SK-N-SH treated with all-trans-retinoic acid at 6 μM for 48 hours (cell line): Measurements from ENCODE around the gene COL25A1.

ENCODE experiments used
- ATAC-seq: fragments of 200-7000 bp; cut with Tn5 transposase; 3 replicates; pipeline ENCODE4 v1.9.1; 2020; ENCODE audit warnings: mild to moderate bottlenecking, moderate library complexity
- ARNTL ChIP-seq: fragments of 450-650 bp; formaldehyde crosslinking; IDR thresholded peaks from 2 replicates; pipeline ENCODE4 v1.5.0; 2020; ENCODE audit warnings: low read depth, mild to moderate bottlenecking, moderate library complexity, borderline replicate concordance
- BACH2 ChIP-seq: fragments of 250-450 bp; sonication (Bioruptor Pico); IDR thresholded peaks from 2 replicates; pipeline ENCODE4 v1.9.0; 2021; ENCODE audit warnings: mild to moderate bottlenecking, borderline replicate concordance
- CREB5 ChIP-seq: fragments of 250-450 bp; sonication (Bioruptor Pico); IDR thresholded peaks from 2 replicates; pipeline ENCODE4 v1.5.1; 2020; ENCODE audit warnings: low read depth, mild to moderate bottlenecking, moderate library complexity
- CSDC2 ChIP-seq: fragments of 250-450 bp; sonication (Bioruptor Pico); IDR thresholded peaks from 2 replicates; pipeline ENCODE4 v1.5.0; 2020; ENCODE audit warnings: mild to moderate bottlenecking, moderate library complexity
- ESRRG ChIP-seq: fragments of 250-450 bp; sonication (Bioruptor Pico); IDR thresholded peaks from 2 replicates; pipeline ENCODE4 v1.6.1; 2021; ENCODE audit warnings: mild to moderate bottlenecking
- GLIS3 ChIP-seq: fragments of 250-450 bp; sonication (Bioruptor Pico); IDR thresholded peaks from 2 replicates; pipeline ENCODE4 v1.5.0; 2020; ENCODE audit warnings: mild to moderate bottlenecking, moderate library complexity
- ISL1 ChIP-seq: fragments of 250-450 bp; sonication (Bioruptor Pico); IDR thresholded peaks from 2 replicates; pipeline ENCODE4 v2.1.2; 2022; ENCODE audit warnings: mild to moderate bottlenecking, moderate library complexity
- OSR1 ChIP-seq: fragments of 250-450 bp; sonication (Bioruptor Pico); IDR thresholded peaks from 2 replicates; pipeline ENCODE4 v1.8.0; 2022; ENCODE audit warnings: moderate library complexity, mild to moderate bottlenecking, inconsistent platforms
- PATZ1 ChIP-seq: fragments of 250-450 bp; sonication (Bioruptor Pico); IDR thresholded peaks from 2 replicates; pipeline ENCODE4 v1.8.0; 2020; ENCODE audit warnings: mild to moderate bottlenecking, moderate library complexity, borderline replicate concordance
- POU6F1 ChIP-seq: fragments of 250-450 bp; sonication (Bioruptor Pico); IDR thresholded peaks from 2 replicates; pipeline ENCODE4 v1.8.0; 2021; ENCODE audit warnings: low read depth, mild to moderate bottlenecking, moderate library complexity, borderline replicate concordance
- PPARA ChIP-seq: fragments of 250-450 bp; sonication (Bioruptor Pico); IDR thresholded peaks from 2 replicates; pipeline ENCODE4 v1.5.0; 2020; ENCODE audit warnings: mild to moderate bottlenecking, borderline replicate concordance
- RARB ChIP-seq: fragments of 250-450 bp; sonication (Bioruptor Pico); IDR thresholded peaks from 2 replicates; pipeline ENCODE4 v1.8.0; 2021; ENCODE audit warnings: mild to moderate bottlenecking, moderate library complexity
- SNAI2 ChIP-seq: fragments of 250-450 bp; sonication (Bioruptor Pico); IDR thresholded peaks from 2 replicates; pipeline ENCODE4 v1.5.0; 2020; ENCODE audit warnings: mild to moderate bottlenecking, moderate library complexity
- TCF4 ChIP-seq: fragments of 250-450 bp; sonication (Bioruptor Pico); IDR thresholded peaks from 2 replicates; pipeline ENCODE4 v1.8.0; 2021; ENCODE audit warnings: mild to moderate bottlenecking, moderate library complexity, borderline replicate concordance
- TSHZ2 ChIP-seq: fragments of 250-450 bp; sonication (Bioruptor Pico); IDR thresholded peaks from 2 replicates; pipeline ENCODE4 v1.5.0; 2020; ENCODE audit warnings: mild to moderate bottlenecking, moderate library complexity
- ZC3H10 ChIP-seq: fragments of 250-450 bp; sonication (Bioruptor Pico); IDR thresholded peaks from 2 replicates; pipeline ENCODE4 v1.5.1; 2021; ENCODE audit warnings: mild to moderate bottlenecking, moderate library complexity
- ZFP3 ChIP-seq: fragments of 250-450 bp; sonication (Bioruptor Pico); IDR thresholded peaks from 2 replicates; pipeline ENCODE4 v1.5.0; 2020; ENCODE audit warnings: mild to moderate bottlenecking, moderate library complexity
- ZFP30 ChIP-seq: fragments of 450-650 bp; formaldehyde crosslinking; IDR thresholded peaks from 2 replicates; pipeline ENCODE4 v1.5.0; 2022; ENCODE audit warnings: mild to moderate bottlenecking, moderate library complexity
- ZNF565 ChIP-seq: fragments of 450-650 bp; formaldehyde crosslinking; conservative IDR thresholded peaks from 2 replicates; pipeline ENCODE4 v1.5.0; 2020; ENCODE audit warnings: low read depth, mild to moderate bottlenecking, moderate library complexity
- ZNF70 ChIP-seq: fragments of 450-650 bp; formaldehyde crosslinking; IDR thresholded peaks from 2 replicates; pipeline ENCODE4 v1.5.0; 2020; ENCODE audit warnings: mild to moderate bottlenecking, moderate library complexity
- ZNF8 ChIP-seq: fragments of 450-650 bp; formaldehyde crosslinking; IDR thresholded peaks from 2 replicates; pipeline ENCODE4 v1.5.0; 2020; ENCODE audit warnings: mild to moderate bottlenecking, moderate library complexity
- TF ChIP-seq, protein P1 (sequence below): fragments of 250-450 bp; sonication (Bioruptor Pico); IDR thresholded peaks from 2 replicates; pipeline ENCODE4 v1.5.1; 2021; ENCODE audit warnings: mild to moderate bottlenecking, moderate library complexity

The COL25A1 gene

GRCh38 chr4:109118635-109119034, 183.8 kb downstream of the COL25A1 start (continued):
- TF ChIP-seq RARB (no peak), ISL1 (no peak), SNAI2 (CRISPR knock-in tag) (no peak), CSDC2 (CRISPR knock-in tag) (no peak), ZNF8 (CRISPR knock-in tag) (no peak)

DNA sequence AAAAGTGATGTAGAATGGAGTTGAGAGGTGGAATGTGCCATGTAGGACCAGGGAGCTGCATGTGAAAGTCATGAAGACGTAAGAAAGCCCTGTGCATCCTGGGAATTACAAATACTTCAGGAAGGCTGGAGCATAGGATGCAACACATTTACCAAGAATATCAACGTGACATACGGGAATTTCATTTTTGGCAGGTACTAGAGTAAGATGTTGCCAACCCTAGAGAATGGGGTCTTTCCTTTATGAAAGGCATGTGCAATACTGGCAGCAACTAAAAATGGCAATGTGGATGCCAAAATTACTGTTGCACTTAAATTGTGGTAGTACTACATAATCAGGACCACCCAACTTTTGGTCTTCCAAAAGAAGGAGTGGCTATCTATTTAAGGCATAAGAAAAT, 188.0 kb downstream of the COL25A1 start:
- ATAC-seq: no peak
- TF ChIP-seq TSHZ2 (CRISPR knock-in tag): no peak
- TF ChIP-seq ESRRG (CRISPR knock-in tag): no peak
- TF ChIP-seq BACH2: no peak
- no peak for TF ChIP-seq ZFP3 (CRISPR knock-in tag)
- no peak for TF ChIP-seq TCF4
- no peak for TF ChIP-seq ZNF565 (CRISPR knock-in tag)
- TF ChIP-seq ZNF70 (CRISPR knock-in tag): no peak
- no peak for TF ChIP-seq POU6F1 (CRISPR knock-in tag)
- no peak for TF ChIP-seq OSR1 (CRISPR knock-in tag)

DNA sequence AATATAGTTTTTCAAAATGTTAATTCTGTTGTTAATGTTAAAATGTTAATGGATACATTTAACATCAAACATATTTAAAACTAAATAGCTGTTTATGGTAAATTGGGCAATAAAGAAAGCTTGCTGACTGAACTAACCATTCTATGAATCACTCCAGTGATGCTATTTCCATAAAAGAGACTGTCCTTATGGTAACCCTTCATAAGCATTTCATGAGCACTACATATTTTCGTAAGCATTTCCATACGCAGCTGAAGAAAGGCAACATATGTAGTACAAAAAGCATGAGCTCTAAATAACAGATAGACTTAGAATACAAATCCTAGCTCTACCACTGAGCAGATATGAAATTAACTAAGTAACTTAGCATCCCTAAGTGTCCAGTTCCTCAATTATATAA, 188.9 kb downstream of the COL25A1 start:
- no peak for ATAC-seq
- TF ChIP-seq, protein P1, sequence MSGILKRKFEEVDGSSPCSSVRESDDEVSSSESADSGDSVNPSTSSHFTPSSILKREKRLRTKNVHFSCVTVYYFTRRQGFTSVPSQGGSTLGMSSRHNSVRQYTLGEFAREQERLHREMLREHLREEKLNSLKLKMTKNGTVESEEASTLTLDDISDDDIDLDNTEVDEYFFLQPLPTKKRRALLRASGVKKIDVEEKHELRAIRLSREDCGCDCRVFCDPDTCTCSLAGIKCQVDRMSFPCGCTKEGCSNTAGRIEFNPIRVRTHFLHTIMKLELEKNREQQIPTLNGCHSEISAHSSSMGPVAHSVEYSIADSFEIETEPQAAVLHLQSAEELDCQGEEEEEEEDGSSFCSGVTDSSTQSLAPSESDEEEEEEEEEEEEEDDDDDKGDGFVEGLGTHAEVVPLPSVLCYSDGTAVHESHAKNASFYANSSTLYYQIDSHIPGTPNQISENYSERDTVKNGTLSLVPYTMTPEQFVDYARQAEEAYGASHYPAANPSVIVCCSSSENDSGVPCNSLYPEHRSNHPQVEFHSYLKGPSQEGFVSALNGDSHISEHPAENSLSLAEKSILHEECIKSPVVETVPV (CRISPR knock-in tag): no peak
- no peak for TF ChIP-seq BACH2
- TF ChIP-seq ZC3H10 (CRISPR knock-in tag): no peak
- TF ChIP-seq PPARA (CRISPR knock-in tag): no peak
- no peak for TF ChIP-seq ARNTL (CRISPR knock-in tag)
- no peak for TF ChIP-seq ZFP30
- TF ChIP-seq TCF4: no peak
- no peak for TF ChIP-seq ZFP3 (CRISPR knock-in tag)
- no peak for TF ChIP-seq TSHZ2 (CRISPR knock-in tag)

- no peak for ATAC-seq
- TF ChIP-seq TSHZ2 (CRISPR knock-in tag) (no peak), ZNF70 (CRISPR knock-in tag) (no peak), GLIS3 (CRISPR knock-in tag) (no peak), CREB5 (CRISPR knock-in tag) (no peak), ZNF8 (CRISPR knock-in tag) (no peak), ESRRG (CRISPR knock-in tag) (no peak), PPARA (CRISPR knock-in tag) (no peak), SNAI2 (CRISPR knock-in tag) (no peak), CSDC2 (CRISPR knock-in tag) (no peak), PATZ1 (CRISPR knock-in tag) (no peak), ARNTL (CRISPR knock-in tag) (no peak), ZNF565 (CRISPR knock-in tag) (no peak), ZFP3 (CRISPR knock-in tag) (no peak)
Measured at GRCh38 chr4:109111031-109111430, 191.4 kb downstream of the COL25A1 start.
